ENCODE results near the gene PDXP. TPM values are rescaled to one million over a fixed set of nuclear protein-coding genes. Genes with fewer than 3 reads are reported as not detected.

Gene PDXP
- total and polyA plus RNA-seq, 9 of the 15 experiments (the other 6 are each of a cell fraction or from before 2014, with no cell fraction given), result 7.9 to 54.2 (median 38.8) TPM

- no peaks in the 10 kb centered on the region for H4K20me1 ChIP-seq (replicated peaks; ENCODE audit: control insufficient read depth, insufficient read depth, low read length)
- BruUV-seq (replicated peaks), result no TSS peak
- in situ Hi-C loops (cut with MboI) (no loop called here), intact Hi-C loops (cut with micrococcal nuclease) (no loop called here)
- DNase-seq (ENCODE audit: extremely low read depth in 1 of 4, low spot score in 3 of 4) (no peak), ATAC-seq (no peak), FAIRE-seq (no peak)
- H3K9me3 ChIP-seq (replicated peaks; ENCODE audit: control insufficient read depth, insufficient read depth, low read depth, low read length), result no peaks in the 10 kb centered on the region
- H3K27me3 ChIP-seq (ENCODE audit: control insufficient read depth in 2 of 2, insufficient read depth in 2 of 2, low read length in 2 of 2), result no peaks in the 10 kb centered on the region
- ChIA-PET CTCF (ENCODE audit: low intra/inter-chr PET ratio) (no interaction called here), POLR2A (interaction anchor here (0.6 kb wide), 1 partner anchor 11 kb away, joined by 3 read pairs; no protein-coding TSS in a partner anchor)
- 71% methylated on average over 3 of the region's 3 CpGs for WGBS (ENCODE audit: insufficient coverage, low coverage, missing lambda C conversion rate)
- H2AFZ ChIP-seq (ENCODE audit: low read depth, low read length), result no peak overlapping the region
- no peak overlapping the region for H3K27ac ChIP-seq (ENCODE audit: extremely low read depth, low read depth, low read length)
- H3K79me2 ChIP-seq (ENCODE audit: control insufficient read depth, insufficient read depth, low read length), result no peaks in the 10 kb centered on the region
- no peak overlapping the region for H3K9ac ChIP-seq (ENCODE audit: insufficient read depth in 1 of 2, low read depth in 2 of 2, low read length in 2 of 2)
- H3K4me3 ChIP-seq, result no peak overlapping the region
- peaks cover 2 to 15% of the 10 kb centered on the region in 2 experiments; a peak in 3 of 5 replicates for H3K4me1 ChIP-seq (replicated peaks in 1 of 2; ENCODE audit: control insufficient read depth in 2 of 2, insufficient read depth in 2 of 2, low read length in 2 of 2)
- no peaks in the 10 kb centered on the region for H3K9me1 ChIP-seq (ENCODE audit: control insufficient read depth, insufficient read depth, low read length)
- TF ChIP-seq NBN (IDR thresholded peaks at IDR 0.05; ENCODE audit: low read depth) (no peak), RBBP5 (IDR thresholded peaks at IDR 0.05; ENCODE audit: borderline replicate concordance, insufficient read depth, low read length, poor library complexity, severe bottlenecking) (no peak), FOXP1 (CRISPR knock-in tag; IDR thresholded peaks at IDR 0.05) (no peak), SRSF1 (IDR thresholded peaks at IDR 0.05; ENCODE audit: low read depth, low read length) (no peak), MBD2 (IDR thresholded peaks at IDR 0.05; ENCODE audit: borderline replicate concordance, low read depth) (no peak), FIP1L1 (IDR thresholded peaks at IDR 0.05; ENCODE audit: low read depth, low read length, poor library complexity, severe bottlenecking) (no peak), CREB3 (tag; conservative IDR thresholded peaks at IDR 0.05; ENCODE audit: low read depth) (no peak), HSF4 (CRISPR knock-in tag; IDR thresholded peaks at IDR 0.05; ENCODE audit: borderline replicate concordance) (no peak), MXI1 (IDR thresholded peaks at IDR 0.05; ENCODE audit: low read depth, low read length) (no peak), PRPF4 (IDR thresholded peaks at IDR 0.05; ENCODE audit: insufficient read depth, low read depth, low read length, poor library complexity, severe bottlenecking) (no peak), CREB1 (IDR thresholded peaks at IDR 0.05) (no peak), CREB1 (CRISPR knock-in tag; IDR thresholded peaks at IDR 0.05) (no peak), CGGBP1 (CRISPR knock-in tag; IDR thresholded peaks at IDR 0.05) (no peak), CXXC5 (CRISPR knock-in tag; IDR thresholded peaks at IDR 0.05) (no peak), NR2C1 (IDR thresholded peaks at IDR 0.05) (no peak), NR2C1 (tag; IDR thresholded peaks at IDR 0.05) (no peak), CREB3L1 (IDR thresholded peaks at IDR 0.05; ENCODE audit: borderline replicate concordance, low read depth) (no peak), ZNF445 (CRISPR knock-in tag; IDR thresholded peaks at IDR 0.05; ENCODE audit: low read depth) (no peak), XRCC3 (IDR thresholded peaks at IDR 0.05) (no peak), ATF6 (CRISPR knock-in tag; IDR thresholded peaks at IDR 0.05) (no peak), ZNF79 (CRISPR knock-in tag; IDR thresholded peaks at IDR 0.05; ENCODE audit: low read depth) (no peak)
- no peak overlapping the region for H3K4me2 ChIP-seq (ENCODE audit: insufficient read depth, low read length)
- peaks cover 10% of the 10 kb centered on the region; the same call in 2 of the 3 replicates for H3K36me3 ChIP-seq (ENCODE audit: control insufficient read depth, insufficient read depth, low read length)
These were observed 39.0 kb downstream of the PDXP start for GRCh38 chr22:37697538-37697835.
